Osteocyte (in vitro differentiated cells): ENCODE results near the gene MIA2. TPM values are rescaled to one million over a fixed set of nuclear protein-coding genes. Genes with fewer than 3 reads are reported as not detected.

Experiments
- DNase-seq: peaks from one replicate; pipeline ENCODE4 v3.0.0; 2021; ENCODE audit warnings: mixed read lengths; ENCODE audit not compliant: unreplicated experiment; ENCODE audit errors: extremely low spot score
- H3K27ac Mint-ChIP-seq: one replicate; pipeline ENCODE4 v1.8.0; 2021; ENCODE audit warnings: mild to moderate bottlenecking, mixed read lengths; ENCODE audit not compliant: unreplicated experiment
- H3K27me3 Mint-ChIP-seq: one replicate; pipeline ENCODE4 v1.8.0; 2021; ENCODE audit warnings: mixed read lengths; ENCODE audit not compliant: unreplicated experiment
- H3K36me3 Mint-ChIP-seq: one replicate; pipeline ENCODE4 v1.8.0; 2021; ENCODE audit warnings: mixed read lengths; ENCODE audit not compliant: unreplicated experiment
- H3K4me1 Mint-ChIP-seq: one replicate; pipeline ENCODE4 v1.8.0; 2021; ENCODE audit warnings: mixed read lengths; ENCODE audit not compliant: unreplicated experiment
- H3K4me3 Mint-ChIP-seq: one replicate; pipeline ENCODE4 v1.8.0; 2021; ENCODE audit warnings: mild to moderate bottlenecking, moderate library complexity, mixed read lengths; ENCODE audit not compliant: unreplicated experiment
- H3K9me3 Mint-ChIP-seq: one replicate; pipeline ENCODE4 v1.8.0; 2021; ENCODE audit warnings: mixed read lengths; ENCODE audit not compliant: unreplicated experiment
- total RNA-seq: library from RNA; stranded (reverse); gene quantifications from 2 replicates; pipeline ENCODE4 v1.2.1, GENCODE V29; 2021
- TF ChIP-seq, protein P1 (sequence below): fragments of 200-600 bp; sonication (generic); IDR thresholded peaks from 2 replicates; pipeline ENCODE4 v1.5.0; 2021; ENCODE audit warnings: antibody characterized with exemption, mild to moderate bottlenecking, moderate library complexity

The MIA2 gene
- total RNA-seq, 1 donor from 2014 or later, result 22.5 TPM

GRCh38 chr14:39406560-39406959 lies 172.8 kb downstream of the MIA2 start:
- Mint-ChIP-seq H3K4me3 (no peak overlapping the region), H3K9me3 (peaks cover 19% of the 10 kb centered on the region), H3K27me3 (no peaks in the 10 kb centered on the region), H3K27ac (no peak overlapping the region), H3K4me1 (no peaks in the 10 kb centered on the region), H3K36me3 (no peaks in the 10 kb centered on the region)
- TF ChIP-seq, protein P1, sequence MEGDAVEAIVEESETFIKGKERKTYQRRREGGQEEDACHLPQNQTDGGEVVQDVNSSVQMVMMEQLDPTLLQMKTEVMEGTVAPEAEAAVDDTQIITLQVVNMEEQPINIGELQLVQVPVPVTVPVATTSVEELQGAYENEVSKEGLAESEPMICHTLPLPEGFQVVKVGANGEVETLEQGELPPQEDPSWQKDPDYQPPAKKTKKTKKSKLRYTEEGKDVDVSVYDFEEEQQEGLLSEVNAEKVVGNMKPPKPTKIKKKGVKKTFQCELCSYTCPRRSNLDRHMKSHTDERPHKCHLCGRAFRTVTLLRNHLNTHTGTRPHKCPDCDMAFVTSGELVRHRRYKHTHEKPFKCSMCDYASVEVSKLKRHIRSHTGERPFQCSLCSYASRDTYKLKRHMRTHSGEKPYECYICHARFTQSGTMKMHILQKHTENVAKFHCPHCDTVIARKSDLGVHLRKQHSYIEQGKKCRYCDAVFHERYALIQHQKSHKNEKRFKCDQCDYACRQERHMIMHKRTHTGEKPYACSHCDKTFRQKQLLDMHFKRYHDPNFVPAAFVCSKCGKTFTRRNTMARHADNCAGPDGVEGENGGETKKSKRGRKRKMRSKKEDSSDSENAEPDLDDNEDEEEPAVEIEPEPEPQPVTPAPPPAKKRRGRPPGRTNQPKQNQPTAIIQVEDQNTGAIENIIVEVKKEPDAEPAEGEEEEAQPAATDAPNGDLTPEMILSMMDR, result no peak
- no peak for DNase-seq

- no peak for DNase-seq
- H3K9me3 Mint-ChIP-seq, result peaks cover 38% of the 10 kb centered on the region
- H3K36me3 Mint-ChIP-seq, result peaks cover 26% of the 10 kb centered on the region
- no peak overlapping the region for H3K27ac Mint-ChIP-seq
- TF ChIP-seq, protein P1, result no peak
- no peaks in the 10 kb centered on the region for H3K27me3 Mint-ChIP-seq
- no peaks in the 10 kb centered on the region for H3K4me1 Mint-ChIP-seq
- H3K4me3 Mint-ChIP-seq, result no peak overlapping the region
These were observed 182.4 kb downstream of the MIA2 start for GRCh38 chr14:39416072-39416471.

DNA sequence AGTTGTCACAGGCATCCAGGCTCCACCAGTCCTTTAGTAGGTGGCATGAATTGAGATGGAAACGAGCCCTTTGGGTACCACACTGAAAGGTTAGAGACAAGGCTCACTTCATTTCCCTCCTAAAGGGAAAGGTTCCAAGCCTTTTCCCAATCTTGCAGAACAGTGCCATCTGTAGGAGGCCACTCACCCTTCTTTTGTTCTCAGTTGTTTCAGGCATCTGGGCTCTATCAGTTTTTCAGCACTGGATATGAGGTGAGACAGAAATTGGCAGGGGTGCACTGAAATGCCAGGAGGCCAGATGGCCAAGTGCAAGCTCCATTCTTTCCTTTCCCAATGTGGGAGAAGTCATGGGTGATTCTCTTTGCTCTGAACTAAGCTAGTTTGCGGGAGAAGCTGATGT lies 183.3 kb downstream of the MIA2 start:
- H3K36me3 Mint-ChIP-seq, result peaks cover 22% of the 10 kb centered on the region
- DNase-seq, result no peak
- TF ChIP-seq, protein P1, result no peak
- H3K27ac Mint-ChIP-seq, result no peak overlapping the region
- H3K4me1 Mint-ChIP-seq, result no peaks in the 10 kb centered on the region
- peaks cover 34% of the 10 kb centered on the region for H3K9me3 Mint-ChIP-seq
- H3K4me3 Mint-ChIP-seq, result no peak overlapping the region
- H3K27me3 Mint-ChIP-seq, result no peaks in the 10 kb centered on the region

DNA sequence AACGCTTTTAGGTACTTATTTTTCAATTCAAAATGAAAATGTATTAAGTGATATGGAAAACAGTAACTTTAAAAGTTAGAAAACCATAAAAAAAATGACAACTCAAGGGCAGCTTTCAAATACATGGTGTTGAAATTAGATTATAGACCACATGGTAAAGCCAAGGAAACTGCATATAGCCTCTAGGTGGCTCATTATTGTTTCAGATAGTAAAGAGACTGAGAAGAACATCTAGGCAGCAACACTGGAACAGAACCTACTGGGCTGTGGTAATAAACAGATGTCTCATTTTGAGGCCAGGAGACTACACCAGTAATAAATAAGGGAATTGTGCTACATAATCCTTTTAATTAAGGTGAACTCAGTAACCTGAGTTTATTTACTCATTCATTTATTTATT lies 185.6 kb downstream of the MIA2 start:
- Mint-ChIP-seq H3K4me3 (no peak overlapping the region), H3K36me3 (peaks cover 17% of the 10 kb centered on the region), H3K4me1 (no peaks in the 10 kb centered on the region), H3K27me3 (no peaks in the 10 kb centered on the region), H3K9me3 (peaks cover 17% of the 10 kb centered on the region), H3K27ac (no peak overlapping the region)
- DNase-seq, result no peak
- TF ChIP-seq, protein P1, result no peak

- H3K27ac Mint-ChIP-seq, result no peak overlapping the region
These were observed 188.5 kb downstream of the MIA2 start for GRCh38 chr14:39422243-39422642.

More at GRCh38 chr14:39422243-39422642, 188.5 kb downstream of the MIA2 start:
- peaks cover 10% of the 10 kb centered on the region for H3K4me1 Mint-ChIP-seq
- H3K27me3 Mint-ChIP-seq, result no peaks in the 10 kb centered on the region
- DNase-seq, result no peak
- TF ChIP-seq, protein P1, result no peak
- peaks cover 5% of the 10 kb centered on the region for H3K36me3 Mint-ChIP-seq
- H3K4me3 Mint-ChIP-seq, result no peak overlapping the region
- peaks cover under 1% of the 10 kb centered on the region for H3K9me3 Mint-ChIP-seq
